Astrocyte of the cerebellum (primary cell): ENCODE measurements around the gene BCL2L14.
"Not testable (repeated sequence)": the region's sequence is repeated elsewhere in the genome, so short reads cannot be mapped to it uniquely, and the experiment has no call there.

Experiments
- DNase-seq: peaks from one replicate; pipeline ENCODE4 v3.0.0-alpha.2; 2011; ENCODE audit warnings: low read depth
- H3K4me3 ChIP-seq: 2 replicates; pipeline ENCODE4 v1.5.1; 2011; ENCODE audit warnings: mild to moderate bottlenecking, low read depth, low read length, moderate library complexity
- CTCF ChIP-seq: IDR thresholded peaks from 2 replicates; pipeline ENCODE4 v1.5.1; 2012; ENCODE audit warnings: low read length, low read depth, moderate library complexity, mild to moderate bottlenecking; ENCODE audit errors: missing control alignments
- in situ Hi-C: cut with HindIII; loops from 2 replicates; pipeline ENCODE4 v1.10.0; 2017; ENCODE audit warnings: low sequenced_read_pairs

BCL2L14 gene

DNA sequence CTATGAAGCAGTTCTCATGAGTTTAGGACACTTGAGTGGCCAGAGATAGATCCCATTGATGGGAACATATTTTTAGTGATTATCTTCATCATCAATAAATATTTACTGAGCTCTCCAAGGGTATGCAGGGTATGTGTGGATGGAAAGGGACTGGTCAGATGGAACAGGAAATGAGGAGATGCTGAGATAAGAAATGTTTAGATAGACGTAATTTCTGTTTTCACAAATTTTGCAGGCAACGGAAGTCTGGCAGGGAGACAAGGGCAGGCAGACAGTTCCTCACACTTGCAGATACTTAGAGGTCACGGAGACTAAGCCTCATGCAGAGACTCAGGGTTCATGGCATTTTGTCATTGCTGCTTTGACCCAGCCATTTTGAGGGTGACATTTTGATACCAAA is 24.3 kb downstream of the BCL2L14 start:
- TF ChIP-seq CTCF, result no peak
- no peak overlapping the region for H3K4me3 ChIP-seq
- no peak for DNase-seq
- in situ Hi-C loops, result loop anchor here (25.0 kb wide), 1 partner anchor 242 kb away; no protein-coding TSS in a partner anchor

GRCh38 chr12:12097891-12098690 is 27.4 kb downstream of the BCL2L14 start:
- in situ Hi-C loops, result loop anchor here (25.0 kb wide), 1 partner anchor 239 kb away; no protein-coding TSS in a partner anchor
- TF ChIP-seq CTCF, result no peak
- H3K4me3 ChIP-seq, result no peak overlapping the region
- DNase-seq, result no peak

DNA sequence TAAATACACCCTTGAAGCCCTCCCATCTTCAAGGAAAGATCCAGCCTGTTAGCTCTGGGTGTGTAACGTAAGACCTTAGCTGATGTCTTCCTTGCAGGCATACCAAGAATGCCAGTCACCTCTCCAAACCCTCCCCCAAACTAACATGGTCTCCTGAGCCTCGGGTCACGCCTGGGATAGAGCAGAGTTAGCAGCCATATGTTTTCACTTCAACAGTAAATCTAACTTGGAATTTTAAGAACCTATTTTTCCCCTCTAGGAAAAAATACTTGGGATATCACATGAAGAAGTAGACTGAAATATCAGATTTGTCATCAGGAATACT is 27.9 kb downstream of the BCL2L14 start:
- no peak overlapping the region for H3K4me3 ChIP-seq
- DNase-seq, result no peak
- in situ Hi-C loops, result loop anchor here (25.0 kb wide), 1 partner anchor 239 kb away; no protein-coding TSS in a partner anchor
- no peak for TF ChIP-seq CTCF

DNA sequence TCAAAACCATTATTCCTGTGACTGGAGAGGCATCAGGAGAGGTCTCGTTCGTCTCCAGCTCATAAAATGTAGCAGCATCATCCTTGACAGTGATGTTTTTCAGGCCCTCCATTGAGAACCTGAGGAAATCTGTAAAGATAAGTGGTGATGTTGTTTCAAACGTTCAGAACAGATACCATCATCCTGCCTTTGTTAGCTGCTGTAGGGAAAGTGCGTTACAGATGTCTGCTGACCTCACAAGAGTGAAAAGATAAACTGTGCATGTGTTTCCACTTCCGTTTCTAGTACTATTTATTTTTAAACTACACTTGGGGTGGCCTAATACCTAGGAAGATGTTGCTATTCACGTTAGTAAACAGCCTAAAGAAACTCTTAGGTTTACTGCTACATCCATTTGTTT is 28.4 kb downstream of the BCL2L14 start:
- no peak for DNase-seq
- TF ChIP-seq CTCF, result no peak
- H3K4me3 ChIP-seq, result no peak overlapping the region
- in situ Hi-C loops, result loop anchor here (25.0 kb wide), 1 partner anchor 238 kb away; no protein-coding TSS in a partner anchor

DNA sequence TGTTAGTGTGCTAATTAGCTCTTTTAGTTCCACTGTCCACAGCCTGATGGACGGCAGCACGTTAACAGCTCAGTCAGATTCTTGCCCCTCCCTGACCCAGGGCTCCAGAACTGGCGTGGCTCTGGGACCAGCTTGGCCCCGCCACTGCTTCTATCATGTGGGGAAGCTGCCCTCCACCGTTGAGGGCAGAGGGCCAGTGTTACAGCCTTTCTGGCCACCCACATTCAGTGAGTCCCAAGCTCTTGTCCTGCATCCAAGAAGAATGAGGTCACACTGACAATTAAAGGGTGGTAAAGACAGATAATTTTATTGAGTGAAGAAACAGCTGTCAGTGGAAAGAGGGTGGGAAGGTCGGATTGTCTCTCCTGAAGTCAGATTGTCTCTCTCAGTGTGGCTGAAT is 36.9 kb downstream of the BCL2L14 start:
- DNase-seq, result no peak
- in situ Hi-C loops, result no loop called here

GRCh38 chr12:12108441-12109058 is 37.8 kb downstream of the BCL2L14 start:
- no peak for DNase-seq
- in situ Hi-C loops, result no loop called here
- no peak overlapping the region for H3K4me3 ChIP-seq
- no peak for TF ChIP-seq CTCF

More for the DNA sequence above, 36.9 kb downstream of the BCL2L14 start:
- H3K4me3 ChIP-seq, result no peak overlapping the region
- no peak for TF ChIP-seq CTCF

GRCh38 chr12:12110923-12111555 is 40.3 kb downstream of the BCL2L14 start:
- in situ Hi-C loops, DNase-seq, H3K4me3 ChIP-seq: not testable (repeated sequence)
